Stimulated activated CD4-positive, alpha-beta T cell treated with anti-CD3 and anti-CD28 coated beads, Interleukin-15, amount 100 ng/mL, for 24 hours (primary cell): ENCODE results near the gene TRPM1.

Experiments used
- DNase-seq: peaks from one replicate; pipeline ENCODE4 v3.0.0-alpha.2; 2020

TRPM1 gene

GRCh38 chr15:31081588-31082250 is 19.8 kb downstream of the TRPM1 start:
- DNase-seq: no peak

- DNase-seq: no peak
These were observed 20.5 kb downstream of the TRPM1 start for GRCh38 chr15:31081056-31081455.

- peak; percentile 46 for DNase-seq
These were observed 20.9 kb downstream of the TRPM1 start for GRCh38 chr15:31080591-31081014.

GRCh38 chr15:31079519-31079918 is 22.0 kb downstream of the TRPM1 start:
- no peak for DNase-seq

- no peak for DNase-seq
These were observed 23.1 kb downstream of the TRPM1 start for GRCh38 chr15:31078471-31078870.

- DNase-seq: no peak
These were observed 23.6 kb downstream of the TRPM1 start for GRCh38 chr15:31077941-31078340.

- DNase-seq: no peak
These were observed 24.3 kb downstream of the TRPM1 start for GRCh38 chr15:31077181-31077580.

- no peak for DNase-seq
These were observed 27.2 kb downstream of the TRPM1 start for GRCh38 chr15:31074321-31074720.

- no peak for DNase-seq
These were observed 30.7 kb downstream of the TRPM1 start for GRCh38 chr15:31070867-31071266.

GRCh38 chr15:31069360-31070000 is 32.0 kb downstream of the TRPM1 start:
- DNase-seq: no peak

GRCh38 chr15:31067890-31068603 is 33.5 kb downstream of the TRPM1 start:
- DNase-seq: no peak

- no peak for DNase-seq
These were observed 35.7 kb downstream of the TRPM1 start for GRCh38 chr15:31065824-31066223.

GRCh38 chr15:31062911-31063310 is 38.6 kb downstream of the TRPM1 start:
- DNase-seq: no peak

GRCh38 chr15:31062310-31062847 is 39.1 kb downstream of the TRPM1 start:
- no peak for DNase-seq

GRCh38 chr15:31060429-31061140 is 40.9 kb downstream of the TRPM1 start:
- no peak for DNase-seq

GRCh38 chr15:31058236-31058962 is 43.1 kb downstream of the TRPM1 start:
- DNase-seq: no peak

- no peak for DNase-seq
These were observed 49.9 kb downstream of the TRPM1 start for GRCh38 chr15:31051496-31052080.

- no peak for DNase-seq
These were observed 50.6 kb downstream of the TRPM1 start for GRCh38 chr15:31050953-31051352.

GRCh38 chr15:31049682-31050615 is 51.6 kb downstream of the TRPM1 start:
- DNase-seq: no peak

- no peak for DNase-seq
These were observed 52.4 kb downstream of the TRPM1 start for GRCh38 chr15:31049111-31049510.

- no peak for DNase-seq
These were observed 54.1 kb downstream of the TRPM1 start for GRCh38 chr15:31047437-31047836.
